GM18508 (cell line): Measurements from ENCODE around the gene OR5C1.

ENCODE experiments used
- ATAC-seq: cut with Tn5 transposase; IDR thresholded peaks from one replicate; pipeline ENCODE4 v1.9.1; 2021; ENCODE audit warnings: moderate number of reproducible peaks; ENCODE audit not compliant: insufficient read depth, unreplicated experiment

Gene OR5C1

GRCh38 chr9:122788831-122789230 is at the start of gene OR5C1:
OR5C1 (plus strand) TSS chr9:122788933; CDS start chr9:122788933, 0 bp downstream.
- ATAC-seq = no peak

DNA sequence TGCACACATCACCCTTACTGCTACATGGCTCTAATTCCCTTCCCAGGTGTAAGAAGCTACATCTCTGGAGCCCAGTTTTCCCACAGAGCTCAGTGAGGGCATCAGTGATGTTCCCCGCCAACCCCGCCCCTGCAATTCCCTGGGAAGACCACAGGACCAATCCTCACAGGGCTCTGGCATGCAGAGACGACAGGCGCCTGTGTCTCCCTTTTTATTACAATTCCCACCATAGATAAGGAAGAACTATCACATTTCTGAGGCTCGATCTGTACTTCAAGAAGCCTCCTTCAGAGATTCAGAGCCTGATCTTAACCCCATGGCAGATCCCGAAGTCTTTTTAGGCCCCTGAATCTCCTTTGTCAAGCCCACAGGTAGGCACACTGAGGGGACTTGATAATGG is 46.7 kb upstream of the OR5C1 start, which contains the start of gene OR1L6:
OR1L6 (plus strand) TSS at position 301 of the 400 bp plus-strand sequence. CDS start 7,545 bp downstream, outside the sequence.
- no peak for ATAC-seq

- ATAC-seq = no peak
Observed at GRCh38 chr9:122754825-122755224, 33.9 kb upstream of the OR5C1 start.

DNA sequence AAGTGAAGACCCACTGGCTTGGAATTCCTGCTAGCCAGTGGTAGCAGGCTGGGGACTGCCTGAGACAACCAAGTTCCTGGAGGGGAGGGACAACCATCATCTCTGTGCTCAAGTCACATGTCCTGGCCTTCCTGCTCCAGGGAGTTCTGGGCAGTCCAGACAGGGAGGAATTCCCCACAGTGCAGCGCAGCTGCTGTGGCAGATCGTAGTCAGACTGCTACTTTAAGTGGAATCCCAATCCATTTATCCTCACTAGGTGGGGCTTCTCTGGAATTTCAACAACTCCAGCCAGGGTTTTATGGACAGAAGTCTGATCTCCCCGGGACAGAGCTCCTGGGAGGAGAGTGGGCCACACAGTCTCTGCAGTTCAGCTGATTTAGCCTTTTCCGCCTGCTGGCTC is 20.9 kb upstream of the OR5C1 start:
- no peak for ATAC-seq

GRCh38 chr9:122777052-122777451 is 11.7 kb upstream of the OR5C1 start:
- no peak for ATAC-seq

DNA sequence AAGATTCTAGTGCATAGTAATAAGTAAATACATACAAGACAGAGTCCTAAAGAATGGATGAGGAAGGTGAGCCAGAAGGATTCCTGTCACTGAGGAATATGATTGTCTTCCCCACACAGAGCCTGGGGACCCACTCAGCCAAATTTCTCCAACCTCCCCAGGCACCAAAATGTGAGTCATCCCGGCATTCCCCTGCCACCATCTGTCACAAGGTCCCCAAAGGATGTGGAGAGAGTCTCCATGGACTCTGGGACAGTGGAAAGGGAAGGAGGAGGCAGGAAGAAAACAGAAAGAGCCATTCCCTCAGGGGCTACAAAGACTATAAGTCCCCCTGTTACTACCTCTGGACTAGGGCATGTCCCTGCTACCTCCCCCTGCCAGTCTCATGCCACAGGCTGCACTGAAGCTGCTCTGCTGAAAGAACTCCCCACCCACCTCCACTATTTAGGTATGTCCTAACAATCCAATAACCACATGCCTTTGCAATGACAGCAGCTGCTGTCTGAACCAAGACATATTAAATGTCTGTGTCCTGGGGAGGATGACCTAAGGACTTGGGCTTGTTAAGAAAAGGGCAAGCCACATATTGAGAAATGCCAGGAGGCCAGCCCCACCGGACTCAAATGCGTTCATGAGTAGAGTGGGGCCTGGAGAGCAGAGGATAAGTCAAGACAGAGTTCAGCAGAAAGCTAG is 10.7 kb upstream of the OR5C1 start:
- no peak for ATAC-seq

GRCh38 chr9:122779181-122779580 is 9.6 kb upstream of the OR5C1 start:
- ATAC-seq = no peak

GRCh38 chr9:122780026-122780425 is 8.7 kb upstream of the OR5C1 start:
- no peak for ATAC-seq

- no peak for ATAC-seq
Observed at GRCh38 chr9:122781671-122782070, 7.1 kb upstream of the OR5C1 start.

- ATAC-seq = no peak
Observed at GRCh38 chr9:122785269-122785668, 3.5 kb upstream of the OR5C1 start.

GRCh38 chr9:122786338-122786737 is 2.4 kb upstream of the OR5C1 start:
- ATAC-seq = no peak

- ATAC-seq = no peak
Observed at GRCh38 chr9:122789256-122790046, 718 bp downstream of the OR5C1 start.

DNA sequence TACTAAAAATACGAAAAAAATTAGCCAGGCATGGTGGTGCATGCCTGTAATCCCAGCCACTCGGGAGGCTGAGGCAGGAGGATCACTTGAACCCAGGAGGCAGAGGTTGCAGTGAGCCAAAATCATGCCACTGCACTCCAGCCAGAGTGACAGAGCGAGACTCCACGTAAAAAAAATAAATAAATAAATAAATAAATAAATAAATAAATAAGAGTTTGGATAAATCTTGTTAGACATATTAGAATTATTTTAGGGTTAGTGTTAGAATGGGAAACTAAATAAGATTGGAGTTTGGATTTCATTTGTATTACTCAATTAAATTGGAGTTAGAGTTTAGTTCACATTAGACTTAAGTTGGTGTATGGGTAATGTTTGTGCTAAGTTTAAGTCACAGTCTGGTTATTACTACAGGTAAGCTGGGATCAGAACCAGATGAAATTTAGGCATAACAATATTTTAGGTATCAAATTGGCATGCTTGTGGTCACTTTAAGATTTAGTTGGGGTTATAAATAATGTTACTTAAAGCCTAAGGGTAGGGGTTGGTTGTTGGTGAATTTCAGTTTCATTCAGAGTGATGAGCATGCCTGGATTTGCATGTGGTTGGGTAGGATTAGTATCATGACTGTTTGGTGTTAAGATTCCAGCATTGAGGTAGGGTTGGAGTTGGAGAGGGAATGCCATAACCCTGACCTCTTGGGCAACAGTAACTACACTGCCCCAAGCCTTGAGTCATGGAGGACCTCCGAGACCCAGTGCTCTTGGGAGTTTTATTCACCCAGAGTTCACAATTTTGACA is 3.3 kb downstream of the OR5C1 start:
- no peak for ATAC-seq

DNA sequence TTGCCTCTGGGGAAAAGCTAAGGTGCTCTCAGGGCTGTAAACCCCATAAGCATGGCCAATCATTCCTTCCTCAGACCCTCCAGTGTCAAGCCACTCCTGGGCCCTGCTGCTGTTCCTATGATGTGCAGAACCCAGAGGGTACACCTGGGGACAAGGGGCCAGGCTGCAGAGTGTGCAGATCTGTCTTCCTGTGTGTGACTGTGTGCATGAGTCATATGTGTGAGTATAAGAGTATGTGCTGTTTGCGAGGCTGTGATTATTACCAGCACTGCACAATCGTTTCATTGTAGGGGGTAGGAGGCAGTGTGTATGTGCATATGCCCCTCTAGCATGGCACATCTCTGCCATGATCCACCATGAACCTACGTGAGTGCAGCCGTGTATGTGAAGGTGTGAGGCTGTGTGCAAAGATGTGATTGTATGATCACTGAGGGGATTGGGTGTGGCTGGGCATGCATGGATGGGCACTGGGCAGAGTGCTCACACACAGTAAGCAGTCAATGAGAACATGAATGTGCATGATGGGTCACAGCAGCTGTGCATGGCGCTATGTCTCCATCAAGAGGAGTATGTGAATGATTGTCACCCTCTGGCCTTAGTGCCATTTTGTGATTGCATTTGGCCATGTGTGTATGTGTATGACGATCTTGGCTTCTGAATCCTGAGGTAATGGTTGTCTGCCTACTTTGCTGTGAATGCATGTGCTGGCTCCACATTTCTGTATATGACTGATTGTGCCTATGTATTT is 8.8 kb downstream of the OR5C1 start:
- no peak for ATAC-seq

DNA sequence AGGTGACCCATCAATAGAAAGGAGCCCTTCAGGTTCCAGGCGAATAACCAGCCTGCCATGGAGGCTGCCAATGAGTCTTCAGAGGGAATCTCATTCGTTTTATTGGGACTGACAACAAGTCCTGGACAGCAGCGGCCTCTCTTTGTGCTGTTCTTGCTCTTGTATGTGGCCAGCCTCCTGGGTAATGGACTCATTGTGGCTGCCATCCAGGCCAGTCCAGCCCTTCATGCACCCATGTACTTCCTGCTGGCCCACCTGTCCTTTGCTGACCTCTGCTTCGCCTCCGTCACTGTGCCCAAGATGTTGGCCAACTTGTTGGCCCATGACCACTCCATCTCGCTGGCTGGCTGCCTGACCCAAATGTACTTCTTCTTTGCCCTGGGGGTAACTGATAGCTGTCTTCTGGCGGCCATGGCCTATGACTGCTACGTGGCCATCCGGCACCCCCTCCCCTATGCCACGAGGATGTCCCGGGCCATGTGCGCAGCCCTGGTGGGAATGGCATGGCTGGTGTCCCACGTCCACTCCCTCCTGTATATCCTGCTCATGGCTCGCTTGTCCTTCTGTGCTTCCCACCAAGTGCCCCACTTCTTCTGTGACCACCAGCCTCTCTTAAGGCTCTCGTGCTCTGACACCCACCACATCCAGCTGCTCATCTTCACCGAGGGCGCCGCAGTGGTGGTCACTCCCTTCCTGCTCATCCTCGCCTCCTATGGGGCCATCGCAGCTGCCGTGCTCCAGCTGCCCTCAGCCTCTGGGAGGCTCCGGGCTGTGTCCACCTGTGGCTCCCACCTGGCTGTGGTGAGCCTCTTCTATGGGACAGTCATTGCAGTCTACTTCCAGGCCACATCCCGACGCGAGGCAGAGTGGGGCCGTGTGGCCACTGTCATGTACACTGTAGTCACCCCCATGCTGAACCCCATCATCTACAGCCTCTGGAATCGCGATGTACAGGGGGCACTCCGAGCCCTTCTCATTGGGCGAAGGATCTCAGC is 11.6 kb downstream of the OR5C1 start, which contains the start of gene OR1K1:
OR1K1 (plus strand) TSS at position 58 of the 995 bp plus-strand sequence; CDS start at position 58, 0 bp downstream.
- ATAC-seq = no peak

DNA sequence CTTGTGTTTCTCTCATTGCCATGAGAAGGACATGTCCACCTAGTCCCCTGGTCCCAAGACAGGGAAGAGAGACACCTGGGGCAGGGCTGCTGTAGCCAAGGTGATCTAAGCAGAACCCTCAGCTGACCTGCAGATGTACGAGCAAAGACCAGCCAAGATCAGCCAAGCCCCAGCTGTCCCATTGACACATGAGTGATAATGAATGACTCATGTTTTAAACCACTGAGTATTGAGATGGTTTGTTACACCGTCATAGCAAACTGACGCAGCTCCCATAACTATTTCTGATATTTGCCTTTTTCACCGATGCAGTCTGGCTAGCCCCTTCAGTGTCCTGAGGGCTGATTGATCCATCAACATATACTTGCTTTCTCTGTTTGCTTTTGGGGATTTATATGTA is 17.9 kb downstream of the OR5C1 start:
- ATAC-seq = no peak

DNA sequence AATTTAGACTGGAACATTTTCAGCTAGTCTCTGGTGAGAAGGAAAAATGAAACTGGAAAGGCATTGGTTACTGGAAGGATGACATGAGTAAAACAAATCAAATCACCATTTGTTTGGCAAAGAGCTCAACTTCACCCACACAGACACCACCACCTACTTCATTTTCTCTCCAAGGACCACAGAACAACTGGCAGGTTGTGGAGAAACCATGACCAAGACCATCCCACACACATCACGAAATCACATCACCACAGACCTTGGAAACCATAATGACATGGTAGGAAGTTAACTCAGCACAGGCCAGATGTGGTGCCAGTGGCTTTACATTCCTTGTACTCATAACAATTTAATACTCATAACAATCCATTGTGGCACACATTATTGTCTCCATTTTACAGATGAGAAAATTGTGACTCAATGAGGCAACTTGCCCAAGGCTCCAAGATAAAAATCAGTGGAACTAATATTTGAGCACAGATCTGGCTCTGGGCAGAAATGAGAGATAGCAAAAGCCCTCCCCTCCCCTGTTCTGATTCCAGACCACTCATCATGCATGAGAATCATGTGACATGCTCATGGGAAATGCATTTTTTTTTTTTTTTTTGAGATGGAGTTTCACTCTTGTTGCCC is 18.7 kb downstream of the OR5C1 start:
- no peak for ATAC-seq

DNA sequence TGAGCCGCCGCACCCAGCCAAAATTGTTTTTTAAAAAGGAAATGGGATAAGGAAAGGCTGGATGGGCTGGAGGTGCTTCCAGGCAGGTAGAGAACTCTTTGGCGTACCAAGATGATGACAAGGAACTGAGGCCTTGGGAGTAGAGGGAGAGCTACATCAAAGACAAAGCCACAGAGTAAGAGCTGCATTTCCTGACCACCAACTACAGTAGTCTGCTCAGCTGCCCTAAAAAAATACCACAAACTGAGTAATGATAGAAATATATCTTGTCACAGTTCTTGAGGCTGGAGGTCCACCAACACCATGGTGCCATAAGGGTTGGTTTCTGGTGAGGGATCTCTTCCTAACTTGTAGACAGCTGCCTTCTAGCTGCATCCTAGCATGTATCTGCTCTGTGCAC is 19.4 kb downstream of the OR5C1 start:
- no peak for ATAC-seq
